Activated effector memory CD4-positive, alpha-beta T cell treated with anti-CD3 and anti-CD28 coated beads, Interleukin-2, amount 50 U/mL, for 16 hours (primary cell): ENCODE results near the gene AUH.
A peak's percentile ranks its signal among the peaks of the same experiment; 100 is the strongest.

Source experiments
- DNase-seq: peaks from one replicate; pipeline ENCODE4 v3.0.0-alpha.2; 2020

The AUH gene

DNA sequence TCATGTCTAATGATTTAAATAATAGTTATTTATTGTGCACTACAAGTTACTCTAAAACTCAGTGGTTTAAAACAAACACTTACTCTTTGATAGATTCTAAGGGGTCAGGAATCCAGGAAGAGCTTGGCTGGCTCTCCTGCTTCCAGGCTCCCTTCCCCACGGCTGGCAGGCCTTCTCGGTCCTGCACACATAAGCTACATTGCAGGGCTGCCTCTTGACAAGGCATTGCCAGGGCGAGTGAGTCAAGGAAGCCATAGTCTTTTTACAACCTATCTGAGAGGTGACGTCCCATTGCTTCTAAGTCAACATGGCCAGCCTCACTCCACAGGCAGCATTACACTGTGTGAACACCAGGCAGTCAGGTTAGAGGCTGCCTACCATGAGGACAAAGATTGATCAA, 119.8 kb downstream of the AUH start:
- no peak for DNase-seq

DNA sequence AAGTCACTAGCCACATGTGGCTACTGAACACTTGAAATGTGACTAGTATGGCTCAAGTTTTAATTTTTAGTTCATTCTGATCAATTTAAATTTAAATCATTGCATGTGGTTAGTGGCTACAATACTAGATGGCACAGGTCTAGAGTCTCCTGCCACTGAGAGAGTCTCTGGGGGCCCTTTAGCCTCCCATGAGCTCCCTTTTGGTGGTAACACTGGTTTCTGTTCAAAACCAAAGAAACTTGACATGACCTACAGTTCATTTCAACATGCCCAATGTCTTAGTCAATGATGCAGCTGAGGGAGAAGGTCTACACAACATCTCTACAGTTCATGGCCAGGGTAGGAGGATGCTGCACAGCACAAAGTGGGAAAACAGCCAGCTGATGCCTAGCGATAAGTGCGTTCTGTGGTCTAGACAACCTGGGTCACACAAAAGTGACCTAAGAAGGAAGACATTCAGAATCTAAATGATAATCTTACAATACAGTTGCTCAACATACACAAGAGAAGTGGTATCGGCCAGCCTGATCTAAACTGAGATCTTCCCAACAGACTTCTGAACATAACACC, 121.0 kb downstream of the AUH start:
- no peak for DNase-seq

DNA sequence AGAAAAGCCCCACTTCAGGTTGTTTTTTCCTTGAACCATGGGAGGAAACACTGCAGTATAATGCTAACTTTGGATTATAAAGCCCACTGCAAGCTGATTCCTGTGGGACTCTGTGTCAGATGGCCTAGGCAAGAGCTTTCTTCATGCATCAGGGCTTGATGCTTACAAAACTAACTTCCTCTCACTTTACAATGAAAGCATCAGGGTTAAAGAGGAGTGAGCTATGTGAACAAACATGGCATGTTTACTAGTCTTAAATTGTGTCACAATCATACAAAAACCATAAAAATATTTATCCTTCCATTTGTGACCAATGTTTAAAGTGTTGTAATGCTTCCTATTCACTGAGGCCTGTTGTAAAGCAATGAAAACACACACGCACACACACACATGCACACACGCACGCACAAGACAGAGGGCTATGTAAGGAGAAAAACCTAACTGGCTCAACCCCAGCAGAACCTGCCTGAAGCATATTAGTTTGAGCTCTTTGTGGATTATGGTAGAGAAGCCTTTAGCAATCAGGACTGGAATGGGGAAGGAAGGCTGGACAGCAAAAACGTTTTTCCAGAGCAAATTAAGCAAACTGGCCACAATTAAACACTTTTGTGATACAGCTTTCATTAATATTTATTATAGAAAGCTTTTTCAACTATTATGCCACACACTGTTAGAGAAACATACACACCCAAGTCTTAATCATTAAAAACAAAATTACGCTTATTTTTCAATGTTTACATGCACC, 122.2 kb downstream of the AUH start:
- no peak for DNase-seq

DNA sequence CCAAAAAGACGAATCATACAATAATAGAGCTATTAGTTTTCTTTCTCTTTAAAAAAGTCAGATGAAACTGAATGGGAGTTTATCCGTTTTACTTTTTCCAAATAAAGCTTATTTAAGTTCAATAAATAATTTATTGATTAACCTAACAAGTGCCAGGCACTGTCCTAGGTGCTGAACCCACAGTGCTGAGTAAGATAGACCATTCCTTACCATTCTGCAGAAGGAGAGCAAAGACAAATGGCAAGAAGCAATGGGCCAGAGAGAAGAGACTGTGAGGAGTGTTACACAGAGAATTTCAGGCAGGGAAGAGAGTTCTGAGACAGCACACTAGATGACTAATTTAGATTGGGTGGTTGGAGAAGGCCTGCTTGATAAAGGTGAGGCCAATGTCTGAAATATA, 127.2 kb downstream of the AUH start:
- DNase-seq, result no peak

DNA sequence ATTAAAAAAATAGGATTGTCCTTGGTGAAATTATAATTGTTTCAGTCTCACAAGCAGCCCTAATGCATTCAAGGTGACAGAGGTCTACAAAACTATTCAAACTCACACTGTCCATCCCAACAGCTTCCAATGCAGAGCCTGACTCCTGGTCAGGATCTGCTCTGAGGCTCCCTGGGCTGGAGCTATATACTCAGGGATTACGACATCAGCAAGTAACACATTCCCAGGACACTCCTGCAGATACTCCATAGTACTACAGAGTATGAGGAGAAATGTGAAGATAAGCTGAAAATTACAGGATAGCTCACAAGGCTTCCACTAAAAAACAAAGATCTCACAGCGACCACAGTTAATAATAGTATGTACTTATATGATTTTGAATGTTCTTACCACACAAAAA, 130.1 kb downstream of the AUH start:
- no peak for DNase-seq

DNA sequence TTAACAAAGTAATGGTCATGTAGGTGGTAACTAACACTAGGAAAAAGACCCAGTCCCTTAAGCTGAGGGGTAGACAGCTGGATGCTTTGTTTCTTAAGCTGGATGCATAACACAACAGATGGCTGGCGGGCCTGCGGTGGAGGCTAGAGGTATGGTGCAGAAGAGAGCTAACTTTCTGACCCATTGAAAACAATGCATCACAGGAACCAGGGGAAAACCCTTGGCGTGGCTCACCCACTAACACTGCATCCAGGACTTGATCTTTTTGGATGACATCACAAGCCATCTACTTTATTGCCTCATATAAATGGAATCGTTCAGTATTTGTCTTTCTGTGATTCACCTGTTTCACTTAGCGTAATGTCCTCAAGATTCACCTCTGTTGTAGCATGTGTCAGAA, 138.7 kb downstream of the AUH start:
- no peak for DNase-seq

DNA sequence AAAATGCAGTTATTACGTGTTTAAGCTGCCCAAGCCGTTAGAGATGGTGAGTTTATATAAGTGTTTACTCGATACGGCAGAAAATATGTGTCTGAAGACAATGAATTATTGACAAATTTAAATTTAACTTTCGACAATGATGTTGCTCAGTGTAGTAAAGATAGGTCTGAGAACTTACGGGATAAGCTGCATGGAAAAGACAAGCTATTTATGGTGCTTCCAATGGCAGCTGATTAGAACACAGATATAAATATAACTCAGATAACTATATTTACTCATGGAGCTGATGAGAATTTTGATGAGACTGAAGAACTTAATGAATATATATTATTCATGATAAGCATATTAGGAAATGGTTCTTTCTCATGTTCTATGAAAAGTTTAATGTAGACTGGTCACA, 139.3 kb downstream of the AUH start:
- DNase-seq, result no peak

DNA sequence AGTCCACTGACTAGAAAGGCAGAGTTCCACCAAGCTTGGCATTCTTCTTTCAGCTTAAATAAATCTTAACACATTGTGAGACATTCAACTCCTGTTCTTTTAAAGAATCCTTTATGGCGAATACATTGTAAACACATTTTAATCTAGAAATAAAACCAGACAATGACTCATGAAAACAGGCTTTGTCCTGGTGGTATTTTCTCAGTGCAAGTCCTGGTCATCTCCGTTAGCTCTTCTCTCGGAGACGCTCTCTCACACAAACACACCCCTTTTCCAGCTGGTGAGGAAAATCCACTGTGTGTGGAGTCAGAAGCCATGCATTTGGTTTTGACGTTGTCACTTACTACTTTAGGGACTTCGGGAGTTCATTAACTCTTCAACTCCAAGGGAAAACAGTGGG, 140.4 kb downstream of the AUH start:
- no peak for DNase-seq

DNA sequence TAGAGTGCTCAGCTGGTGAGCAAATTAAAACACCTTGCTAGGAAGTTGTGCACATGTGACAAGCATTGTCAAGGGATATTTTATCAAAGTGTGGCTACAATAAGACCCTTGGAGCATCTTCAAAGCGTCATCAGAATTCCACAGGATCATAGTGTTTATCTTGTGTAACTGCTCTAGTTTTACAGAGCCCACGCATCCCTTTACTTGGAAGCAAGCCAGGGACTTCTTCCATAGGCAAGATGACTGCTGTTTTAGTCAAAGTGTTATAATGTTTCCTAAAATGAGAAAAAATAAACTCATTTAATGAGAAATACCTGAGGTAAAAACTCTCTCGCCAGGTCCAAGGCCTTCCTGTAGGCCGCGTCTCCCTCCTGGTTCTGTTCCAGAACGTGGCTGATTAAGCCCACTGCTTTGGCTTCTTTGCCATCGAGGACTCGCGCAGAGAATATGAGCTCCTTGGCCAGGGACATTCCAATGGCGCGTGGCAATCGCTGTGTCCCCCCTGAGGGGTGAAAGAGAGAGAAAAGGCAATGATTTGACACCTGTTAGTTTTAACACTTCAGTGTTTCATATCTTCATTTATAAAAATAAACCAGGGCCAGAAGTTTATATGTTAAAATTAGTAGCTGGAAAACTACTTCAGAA, 141.1 kb downstream of the AUH start:
- DNase-seq, result no peak

DNA sequence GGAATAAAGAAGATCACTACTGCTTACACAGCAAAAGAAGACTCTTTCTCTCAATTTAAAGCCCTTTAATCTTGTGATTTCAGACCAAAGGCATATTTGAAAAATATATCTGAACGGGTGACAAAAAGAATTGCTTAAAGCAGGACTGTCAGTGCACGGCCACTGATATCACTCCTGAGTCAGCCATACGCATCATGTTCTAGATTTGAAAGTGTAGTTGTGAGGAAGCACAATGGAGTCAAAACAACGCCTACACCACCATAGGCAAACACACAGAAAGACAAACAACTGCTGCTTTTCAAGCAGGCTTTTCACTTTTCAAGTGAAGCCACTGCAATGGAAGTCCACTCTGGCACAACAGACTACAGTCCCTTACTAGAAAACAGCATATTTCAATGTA, 141.7 kb downstream of the AUH start:
- no peak for DNase-seq

DNA sequence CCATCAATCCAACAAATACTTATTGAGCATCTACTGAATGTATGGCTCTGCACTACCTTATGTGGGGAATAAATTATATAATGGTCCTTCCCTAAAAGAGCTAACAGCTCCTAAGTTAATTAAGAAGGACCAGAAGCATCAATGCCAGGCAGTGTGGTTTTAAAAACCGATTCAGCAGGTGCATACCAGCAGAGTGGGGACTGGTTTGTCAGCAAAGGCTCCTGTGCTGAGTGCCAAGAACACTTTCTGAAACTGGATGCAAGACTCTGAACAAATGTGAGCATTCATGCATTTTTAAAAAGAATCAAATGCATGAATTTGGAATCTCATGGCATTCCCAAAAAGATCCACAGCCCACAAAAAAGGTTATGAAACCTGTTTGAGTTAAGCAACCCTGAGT, 142.2 kb downstream of the AUH start:
- DNase-seq, result no peak

DNA sequence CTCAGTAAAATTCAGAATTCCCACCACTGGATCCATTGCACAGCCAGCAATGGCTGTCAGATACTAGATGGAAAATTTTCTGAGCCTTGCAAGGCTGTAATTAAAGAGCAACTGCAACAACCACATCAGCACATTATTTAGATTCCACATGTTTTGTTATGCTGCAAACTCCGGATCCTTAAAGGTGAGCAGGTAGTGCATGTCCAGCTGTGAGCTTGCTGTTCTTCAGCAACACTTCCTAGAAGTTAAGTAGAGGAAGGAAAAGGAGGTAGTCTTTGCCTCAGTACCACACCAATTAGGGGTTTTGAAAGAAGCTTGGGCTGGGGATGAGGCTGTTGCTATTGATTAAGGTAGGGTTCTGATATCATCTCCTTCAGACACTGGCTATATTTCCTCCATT, 144.3 kb downstream of the AUH start:
- DNase-seq, result no peak

DNA sequence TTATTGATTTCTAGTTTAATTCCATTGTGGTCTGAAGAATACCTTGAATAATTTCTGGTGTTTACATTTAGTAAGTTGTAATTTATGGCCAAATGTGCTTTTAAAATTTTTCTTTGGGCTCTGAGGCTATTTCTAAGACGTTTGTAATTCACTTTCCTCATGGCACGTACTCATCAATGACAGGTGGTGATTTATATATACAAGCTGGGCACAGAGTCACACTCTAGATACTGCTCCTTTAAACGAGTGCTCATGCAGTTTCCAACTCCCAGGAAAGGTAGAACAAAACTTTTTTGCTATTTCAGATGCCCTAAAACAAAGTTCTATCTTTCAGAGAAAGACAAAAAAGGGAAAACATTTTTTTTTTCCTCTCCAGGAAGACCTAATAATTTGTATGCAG, 146.9 kb downstream of the AUH start:
- DNase-seq, result no peak

DNA sequence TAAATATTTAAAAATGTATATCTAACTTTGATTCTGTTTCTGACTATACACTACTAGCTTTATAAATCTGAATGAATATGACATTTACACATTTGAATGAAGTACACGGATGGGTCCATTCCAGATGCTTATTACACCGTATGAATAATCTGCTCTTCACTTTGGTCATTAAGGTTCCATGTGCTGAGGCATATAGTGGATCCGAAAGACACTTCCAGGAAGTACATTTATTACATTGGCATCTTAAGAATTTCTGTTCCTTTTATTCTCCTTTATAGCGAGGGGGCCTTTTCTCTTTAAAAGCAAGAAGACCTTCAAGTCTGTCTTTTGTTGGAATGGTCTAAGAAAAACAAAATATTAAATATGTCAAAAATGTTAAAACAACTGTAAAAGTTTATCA, 147.6 kb downstream of the AUH start:
- DNase-seq, result no peak

DNA sequence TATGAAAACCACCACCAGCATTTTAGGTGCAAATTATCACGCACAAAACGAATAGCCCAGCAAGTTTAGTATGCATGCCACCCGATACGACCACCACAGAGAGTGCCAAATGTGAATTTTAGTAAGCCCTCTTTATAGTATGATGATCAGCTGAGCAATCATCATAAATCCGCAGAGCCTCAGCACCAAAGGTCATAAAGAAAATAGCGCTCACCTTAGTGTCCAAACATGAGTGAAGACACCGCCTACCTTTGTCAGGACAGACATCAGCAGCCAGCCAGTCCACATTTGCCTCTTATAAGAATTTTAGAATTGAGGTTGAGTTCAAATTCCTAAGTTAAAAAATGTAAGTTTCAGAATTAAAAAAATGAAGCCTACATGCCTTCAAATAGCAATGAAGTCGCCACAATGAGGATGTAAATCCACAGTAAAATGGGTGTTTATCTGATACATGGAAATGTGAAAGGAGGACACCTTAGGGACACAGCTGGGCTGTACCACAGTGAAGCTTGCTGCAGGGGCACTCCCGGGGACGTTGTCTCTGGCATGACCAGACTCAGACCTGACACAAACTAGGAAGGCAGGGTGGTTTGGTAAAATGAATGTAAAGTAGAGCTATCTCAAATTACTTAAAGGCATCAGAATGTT, 149.0 kb downstream of the AUH start:
- DNase-seq, result no peak

DNA sequence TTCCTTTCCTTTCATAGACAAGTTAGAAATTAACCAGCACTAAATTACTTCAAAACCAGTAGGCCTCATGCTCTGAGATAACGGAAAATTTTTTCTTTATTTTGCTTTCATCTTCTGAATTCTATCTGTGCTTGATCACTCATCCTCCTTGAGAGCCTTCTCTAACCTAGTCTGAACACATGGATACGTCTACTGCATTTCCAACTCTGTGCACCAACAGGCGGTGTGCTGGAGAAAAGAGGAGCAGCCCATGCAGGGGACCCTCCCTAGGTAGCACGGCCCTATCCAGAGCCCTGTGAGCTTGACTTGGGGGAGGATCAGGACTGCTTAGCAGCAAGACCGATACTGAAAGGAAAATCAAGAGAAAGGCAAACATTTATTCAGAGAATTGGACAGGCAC, 149.8 kb downstream of the AUH start:
- peak; percentile 71 for DNase-seq

DNA sequence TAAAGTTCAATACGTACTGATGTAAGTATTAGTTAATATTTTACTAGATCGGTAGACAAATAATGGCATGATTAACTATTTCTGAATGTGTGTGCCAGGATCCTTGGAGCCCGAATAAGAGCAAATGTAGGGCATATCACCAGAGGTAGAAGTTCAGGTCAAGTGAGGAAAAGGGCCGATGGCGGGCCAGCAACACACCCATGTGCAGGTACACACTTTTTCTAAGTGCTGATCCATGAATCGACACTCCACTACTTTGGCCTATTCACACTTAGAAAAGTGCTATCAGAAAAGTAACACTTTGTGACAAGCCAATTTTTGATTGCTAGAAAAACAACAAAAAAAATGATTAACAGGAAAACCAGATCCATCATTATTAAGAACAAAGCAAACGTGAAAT, 150.3 kb downstream of the AUH start:
- no peak for DNase-seq

DNA sequence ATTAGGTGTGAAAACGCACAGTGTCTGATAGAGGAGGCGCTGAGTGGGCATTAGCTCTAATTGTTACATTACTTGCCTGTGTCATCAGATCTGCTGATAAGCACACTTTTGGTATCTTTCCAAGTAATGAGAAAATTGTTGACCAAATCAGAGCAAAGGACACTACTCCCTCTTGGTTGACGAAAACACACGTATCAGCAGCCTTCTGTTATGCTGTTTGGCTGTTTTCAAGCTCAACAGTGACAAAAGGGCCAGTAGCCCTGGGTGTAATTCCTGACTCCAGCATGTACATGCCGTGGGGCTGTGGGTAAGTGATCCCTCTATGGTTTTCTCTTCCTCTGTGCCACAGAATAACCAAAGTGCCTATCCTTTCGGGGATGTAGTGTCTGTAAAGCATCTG, 151.4 kb downstream of the AUH start:
- no peak for DNase-seq

DNA sequence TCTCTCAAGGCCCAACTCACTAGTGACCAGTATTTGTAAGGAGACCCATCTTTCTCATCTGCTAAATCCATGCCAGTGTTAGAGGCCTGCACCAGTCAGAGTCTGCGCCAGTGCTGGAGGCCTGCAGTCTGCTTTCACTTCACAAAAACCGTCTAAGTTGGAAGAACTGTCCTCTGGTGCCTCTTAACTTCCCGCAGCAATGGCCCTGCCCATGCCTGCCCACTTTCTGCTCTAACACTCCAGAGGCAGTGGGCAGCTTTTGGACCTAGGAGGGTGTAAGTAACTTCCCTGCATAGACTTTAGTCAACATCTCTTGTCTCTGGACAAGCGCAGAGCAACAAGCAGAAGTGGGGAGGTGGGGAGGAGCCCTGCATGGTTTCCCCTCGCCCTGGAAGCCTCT, 152.9 kb downstream of the AUH start:
- no peak for DNase-seq

DNA sequence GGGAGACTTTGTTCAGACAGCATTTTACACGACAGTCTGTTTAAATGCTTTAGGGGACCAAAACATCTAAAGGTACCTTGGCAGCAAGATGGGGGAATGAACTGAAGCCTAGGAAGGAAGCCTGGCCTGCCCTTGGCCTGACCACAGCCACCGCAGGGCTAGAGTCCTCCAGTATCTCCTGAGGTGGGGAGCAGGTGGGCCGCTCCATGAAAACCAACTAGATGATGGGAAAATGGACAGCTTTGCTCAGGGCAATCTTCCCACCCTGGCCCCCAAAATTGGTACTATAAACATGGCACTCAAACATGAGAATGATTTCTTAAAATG, 153.3 kb downstream of the AUH start:
- no peak for DNase-seq

DNA sequence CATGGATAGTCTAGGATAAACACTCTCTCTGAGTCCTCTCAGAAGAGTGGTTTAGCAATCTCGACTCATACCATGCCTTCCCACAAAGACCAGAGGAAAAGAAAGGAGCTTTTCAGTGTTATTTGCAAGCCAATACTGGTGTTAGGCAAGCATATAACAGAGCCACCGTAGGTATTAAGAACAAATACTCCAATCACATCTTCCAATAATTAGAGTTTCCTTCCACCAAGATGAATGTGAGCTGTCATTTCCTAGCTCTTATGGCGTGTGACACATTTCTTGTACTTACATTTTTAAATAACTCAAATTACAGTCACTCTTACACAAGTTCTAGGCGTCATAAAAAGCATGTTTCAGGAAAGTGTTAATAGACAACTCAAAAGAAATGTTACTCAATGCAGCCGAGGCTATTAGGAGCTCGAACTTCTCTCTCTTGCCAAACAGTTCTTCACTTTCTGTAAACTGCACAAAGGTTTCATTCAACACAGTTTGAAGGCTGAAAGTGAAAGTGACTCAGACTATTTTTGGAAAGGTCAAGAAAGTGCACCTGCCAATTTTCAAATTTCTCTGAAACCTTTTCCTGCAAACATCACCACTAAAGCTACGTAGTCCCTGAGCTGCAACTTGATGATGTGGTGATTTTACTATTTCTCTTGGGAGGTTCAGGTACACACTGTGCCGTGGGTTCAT, 153.8 kb downstream of the AUH start:
- DNase-seq, result no peak

DNA sequence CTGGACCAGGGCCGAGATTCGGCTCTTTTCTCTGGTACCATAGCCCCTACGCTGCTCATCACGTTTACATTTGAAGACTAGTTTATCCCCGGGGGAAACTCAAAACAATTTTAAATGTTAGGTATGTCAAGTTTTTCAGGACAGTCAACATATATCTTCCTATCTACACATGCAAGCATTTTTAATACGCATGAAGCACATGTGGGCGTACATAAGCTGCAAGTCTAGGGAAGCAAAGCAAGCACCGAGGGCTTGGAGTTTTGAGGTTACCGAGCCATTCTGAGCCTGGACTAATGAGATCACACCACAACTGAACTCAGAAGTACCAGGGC, 154.4 kb downstream of the AUH start:
- no peak for DNase-seq

DNA sequence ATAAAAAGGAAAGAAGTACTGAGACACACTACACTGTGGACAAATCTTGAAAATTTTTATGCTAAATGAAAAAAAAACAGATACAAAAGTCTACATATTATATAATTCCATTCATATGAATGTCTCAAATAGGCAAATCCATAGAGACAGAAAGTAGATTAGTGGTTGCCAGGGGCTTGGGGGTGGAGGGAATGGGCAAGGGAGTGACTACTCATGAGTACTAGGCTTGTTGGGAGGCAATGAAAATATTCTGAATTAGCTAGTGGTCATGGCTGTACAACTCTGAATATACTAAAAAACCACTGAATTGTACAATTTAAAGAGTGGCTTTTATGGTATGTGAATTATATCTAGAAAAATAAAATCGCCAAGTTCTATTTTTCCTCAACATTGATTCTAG, 154.9 kb downstream of the AUH start:
- DNase-seq, result no peak

DNA sequence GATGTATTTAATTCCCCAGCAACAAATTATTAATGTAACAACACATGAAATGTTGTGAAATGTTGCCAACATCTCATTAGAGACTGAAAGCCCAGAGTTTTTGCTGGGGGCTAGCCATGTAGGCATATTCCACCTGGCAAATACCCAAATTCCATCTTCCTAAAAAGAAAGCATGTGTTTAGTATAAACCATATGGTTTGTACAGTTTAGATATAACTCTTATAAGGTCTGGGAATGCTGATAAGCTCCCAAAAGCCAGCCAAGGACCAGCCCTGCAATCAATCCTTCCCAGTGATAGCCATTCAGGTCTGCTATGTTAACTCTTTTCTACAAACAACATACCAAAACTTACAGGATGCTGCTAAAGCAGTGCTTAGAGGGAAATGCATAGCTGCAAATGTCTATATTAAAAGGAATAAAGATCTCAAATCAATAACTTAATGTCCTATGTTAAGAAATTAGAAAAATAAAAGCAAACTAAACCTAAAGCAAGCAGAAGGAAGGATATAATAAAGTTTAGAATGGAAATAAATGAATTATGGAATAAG, 158.9 kb downstream of the AUH start:
- DNase-seq, result no peak
